Nephron (organoid): ENCODE measurements around the gene LEMD2.
A peak's percentile ranks its signal among the peaks of the same experiment; 100 is the strongest.

Source experiments
- H3K27ac Mint-ChIP-seq, 3 experiments: 2 replicates each; pipeline ENCODE4 v1.8.0; 2020; ENCODE audit warnings: mixed read lengths in 3 of 3, mild to moderate bottlenecking in 2 of 3, moderate library complexity in 1 of 3
- H3K27me3 Mint-ChIP-seq: 2 replicates; pipeline ENCODE4 v1.8.0; 2021; ENCODE audit warnings: low read depth, mild to moderate bottlenecking, moderate library complexity, mixed read lengths
- H3K36me3 Mint-ChIP-seq: 2 replicates; pipeline ENCODE4 v1.8.0; 2020; ENCODE audit warnings: low read depth, mixed read lengths
- H3K4me1 Mint-ChIP-seq: 2 replicates; pipeline ENCODE4 v1.8.0; 2020; ENCODE audit warnings: mixed read lengths
- H3K4me3 Mint-ChIP-seq, 3 experiments: 2 replicates each; pipeline ENCODE4 v1.8.0; 2020; ENCODE audit warnings: mild to moderate bottlenecking in 3 of 3, mixed read lengths in 3 of 3, moderate library complexity in 2 of 3
- H3K9me3 Mint-ChIP-seq: 2 replicates; pipeline ENCODE4 v1.8.0; 2020; ENCODE audit warnings: mixed read lengths
- CTCF ChIP-seq, 3 experiments: fragments of 200-600 bp; sonication (generic); IDR thresholded peaks; one replicate each; pipeline ENCODE4 v1.5.0; 2021; ENCODE audit warnings: antibody characterized with exemption in 3 of 3; ENCODE audit not compliant: unreplicated experiment in 3 of 3

The LEMD2 gene

GRCh38 chr6:33813990-33814985 is 25.4 kb upstream of the LEMD2 start:
- Mint-ChIP-seq H3K9me3 (no peaks in the 10 kb centered on the region), H3K27me3 (peaks cover 52% of the 10 kb centered on the region), H3K4me1 (peaks cover 13% of the 10 kb centered on the region), H3K27ac (no peak overlapping the region), H3K36me3 (no peaks in the 10 kb centered on the region), H3K4me3 (no peak overlapping the region)
- no peak for TF ChIP-seq CTCF (IDR thresholded peaks at IDR 0.05; ENCODE audit: unreplicated experiment in 3 of 3)

- Mint-ChIP-seq H3K4me3 (no peak overlapping the region), H3K4me1 (peaks cover 22% of the 10 kb centered on the region)
Observed at GRCh38 chr6:33813246-33813904, 24.4 kb upstream of the LEMD2 start.

GRCh38 chr6:33812669-33813068 is 23.7 kb upstream of the LEMD2 start:
- Mint-ChIP-seq H3K27me3 (peaks cover 58% of the 10 kb centered on the region), H3K36me3 (no peaks in the 10 kb centered on the region), H3K27ac (no peak overlapping the region), H3K4me1 (peaks cover 29% of the 10 kb centered on the region), H3K4me3 (no peak overlapping the region), H3K9me3 (no peaks in the 10 kb centered on the region)
- peak; percentile 23 to 42 (median 37) for TF ChIP-seq CTCF (IDR thresholded peaks at IDR 0.05; ENCODE audit: unreplicated experiment in 3 of 3)

More at GRCh38 chr6:33813246-33813904, 24.4 kb upstream of the LEMD2 start:
- H3K36me3 Mint-ChIP-seq = no peaks in the 10 kb centered on the region
- TF ChIP-seq CTCF (IDR thresholded peaks at IDR 0.05; ENCODE audit: unreplicated experiment in 3 of 3) = no peak
- peaks cover 54% of the 10 kb centered on the region for H3K27me3 Mint-ChIP-seq
- H3K27ac Mint-ChIP-seq = no peak overlapping the region
- H3K9me3 Mint-ChIP-seq = no peaks in the 10 kb centered on the region

GRCh38 chr6:33809594-33809993 is 20.7 kb upstream of the LEMD2 start:
- Mint-ChIP-seq H3K36me3 (no peaks in the 10 kb centered on the region), H3K27ac (no peak overlapping the region), H3K27me3 (peaks cover 58% of the 10 kb centered on the region), H3K4me3 (no peak overlapping the region), H3K9me3 (no peaks in the 10 kb centered on the region), H3K4me1 (peaks cover 36% of the 10 kb centered on the region)
- no peak for TF ChIP-seq CTCF (IDR thresholded peaks at IDR 0.05; ENCODE audit: unreplicated experiment in 3 of 3)

- Mint-ChIP-seq H3K27ac (no peak overlapping the region), H3K4me1 (peaks cover 41% of the 10 kb centered on the region), H3K36me3 (no peaks in the 10 kb centered on the region), H3K27me3 (peaks cover 56% of the 10 kb centered on the region), H3K9me3 (no peaks in the 10 kb centered on the region), H3K4me3 (no peak overlapping the region)
- TF ChIP-seq CTCF (IDR thresholded peaks at IDR 0.05; ENCODE audit: unreplicated experiment in 3 of 3) = no peak
Observed at GRCh38 chr6:33808641-33809180, 19.8 kb upstream of the LEMD2 start.
